GM20431 (cell line): ENCODE measurements around the gene PCDHGC4.

Experiments
- in situ Hi-C: fragments of 300-500 bp; cut with MseI, MboI; formaldehyde crosslinking; loops from one replicate; pipeline ENCODE4 v1.15.0; 2020; ENCODE audit warnings: low sequenced_read_pairs; ENCODE audit not compliant: unreplicated experiment

Gene PCDHGC4

GRCh38 chr5:141484641-141485311, at the start of gene PCDHGC4:
PCDHGC4 (plus strand) TSS chr5:141485030; CDS start chr5:141485174, 144 bp downstream.
- in situ Hi-C loops, result no loop called here

- in situ Hi-C loops, result no loop called here
Observed at GRCh38 chr5:141437221-141437620, 47.6 kb upstream of the PCDHGC4 start.

DNA sequence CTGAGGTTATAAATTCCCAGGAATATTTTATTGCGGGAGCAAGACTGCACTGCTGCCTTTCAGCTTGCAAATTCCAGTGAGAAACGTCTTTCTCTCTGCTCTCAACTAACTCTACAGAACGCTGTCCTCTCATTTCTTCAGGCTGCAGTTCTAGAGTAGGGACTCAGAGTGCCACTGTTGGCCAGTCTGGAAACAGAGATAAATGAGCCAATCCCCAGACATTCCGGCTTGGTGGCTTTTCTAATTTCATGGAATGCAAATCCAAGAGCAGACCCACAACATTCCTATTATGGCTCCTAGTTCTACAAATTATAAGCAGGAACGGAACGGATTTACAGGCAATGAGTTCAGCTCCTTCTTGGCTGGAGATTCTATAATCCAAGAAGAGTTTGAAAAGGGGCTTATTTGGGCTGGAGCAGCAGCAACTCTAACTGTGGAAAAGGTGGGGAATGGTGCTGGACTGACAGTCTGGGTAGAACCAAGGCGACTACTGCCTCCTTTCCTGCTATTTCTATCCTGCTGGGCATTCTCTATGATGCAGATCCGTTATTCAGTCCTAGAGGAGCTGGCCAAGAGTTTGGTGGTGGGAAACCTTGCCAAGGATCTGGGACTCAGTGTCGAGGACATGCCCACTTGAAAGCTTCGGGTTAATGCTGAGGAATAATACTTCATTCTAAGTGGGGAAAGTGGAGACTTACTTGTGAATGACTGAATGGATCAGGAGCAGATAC, 45.3 kb upstream of the PCDHGC4 start:
- in situ Hi-C loops, result no loop called here

- in situ Hi-C loops, result no loop called here
Observed at GRCh38 chr5:141440341-141440740, 44.5 kb upstream of the PCDHGC4 start.

- in situ Hi-C loops, result no loop called here
Observed at GRCh38 chr5:141441571-141442170, 43.2 kb upstream of the PCDHGC4 start.

GRCh38 chr5:141465351-141465750, 19.5 kb upstream of the PCDHGC4 start:
- in situ Hi-C loops, result no loop called here

DNA sequence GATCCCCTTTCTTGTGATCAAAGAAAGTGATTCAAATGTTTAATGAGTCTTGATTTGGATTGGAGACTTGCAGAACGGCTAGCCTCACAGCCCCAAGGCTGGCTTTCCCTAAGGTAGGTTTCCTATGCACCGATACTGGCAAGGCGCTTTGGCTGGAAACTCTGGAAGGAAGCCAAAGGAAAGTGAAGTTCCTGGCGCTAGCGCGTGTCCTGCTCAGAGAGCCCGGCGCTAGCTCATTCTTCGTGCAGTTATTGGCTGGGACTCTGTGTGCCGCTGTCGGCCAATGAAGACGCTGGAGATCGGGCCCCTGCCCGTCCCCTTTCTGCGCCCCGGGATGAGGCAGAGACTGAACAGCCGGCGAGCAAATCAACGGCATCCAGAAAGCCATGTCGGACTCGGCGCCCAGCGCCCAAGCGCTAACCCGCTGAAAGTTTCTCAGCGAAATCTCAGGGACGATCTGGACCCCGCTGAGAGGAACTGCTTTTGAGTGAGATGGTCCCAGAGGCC, 9.2 kb upstream of the PCDHGC4 start, which contains the start of gene PCDHGC3:
Gene PCDHGC3, plus strand, starts transcription at position 342 of the 507 bp plus-strand sequence. Its CDS starts 151 bp downstream, at position 493.
- in situ Hi-C loops, result no loop called here

GRCh38 chr5:141476132-141476911, 8.5 kb upstream of the PCDHGC4 start:
- in situ Hi-C loops, result no loop called here

DNA sequence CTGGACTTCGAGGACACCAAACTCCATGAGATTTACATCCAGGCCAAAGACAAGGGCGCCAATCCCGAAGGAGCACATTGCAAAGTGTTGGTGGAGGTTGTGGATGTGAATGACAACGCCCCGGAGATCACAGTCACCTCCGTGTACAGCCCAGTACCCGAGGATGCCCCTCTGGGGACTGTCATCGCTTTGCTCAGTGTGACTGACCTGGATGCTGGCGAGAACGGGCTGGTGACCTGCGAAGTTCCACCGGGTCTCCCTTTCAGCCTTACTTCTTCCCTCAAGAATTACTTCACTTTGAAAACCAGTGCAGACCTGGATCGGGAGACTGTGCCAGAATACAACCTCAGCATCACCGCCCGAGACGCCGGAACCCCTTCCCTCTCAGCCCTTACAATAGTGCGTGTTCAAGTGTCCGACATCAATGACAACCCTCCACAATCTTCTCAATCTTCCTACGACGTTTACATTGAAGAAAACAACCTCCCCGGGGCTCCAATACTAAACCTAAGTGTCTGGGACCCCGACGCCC, 7.7 kb upstream of the PCDHGC4 start:
- in situ Hi-C loops, result no loop called here

- in situ Hi-C loops, result no loop called here
Observed at GRCh38 chr5:141477815-141478214, 7.0 kb upstream of the PCDHGC4 start.

- in situ Hi-C loops, result no loop called here
Observed at GRCh38 chr5:141478321-141478945, 6.4 kb upstream of the PCDHGC4 start.

DNA sequence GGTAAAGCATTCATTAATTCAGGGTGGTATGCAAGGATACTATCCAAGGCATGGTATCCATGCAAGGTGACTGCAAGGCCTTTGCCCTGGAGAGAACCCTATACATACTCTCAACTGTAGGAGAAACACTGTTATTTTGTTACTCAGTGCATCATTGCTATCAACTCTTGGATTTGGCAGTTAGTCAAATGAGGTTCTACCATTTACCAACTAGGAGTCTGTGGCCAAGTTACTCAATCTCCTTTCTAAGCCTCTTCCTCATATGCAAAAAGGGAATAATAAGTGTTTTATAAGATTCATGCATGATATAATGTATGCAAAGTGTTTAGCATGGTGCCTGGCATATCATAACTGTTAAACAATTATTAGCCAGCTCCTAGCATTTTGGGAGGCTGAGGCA, 5.1 kb upstream of the PCDHGC4 start:
- in situ Hi-C loops, result no loop called here

GRCh38 chr5:141483902-141484301, 928 bp upstream of the PCDHGC4 start:
- in situ Hi-C loops, result no loop called here

DNA sequence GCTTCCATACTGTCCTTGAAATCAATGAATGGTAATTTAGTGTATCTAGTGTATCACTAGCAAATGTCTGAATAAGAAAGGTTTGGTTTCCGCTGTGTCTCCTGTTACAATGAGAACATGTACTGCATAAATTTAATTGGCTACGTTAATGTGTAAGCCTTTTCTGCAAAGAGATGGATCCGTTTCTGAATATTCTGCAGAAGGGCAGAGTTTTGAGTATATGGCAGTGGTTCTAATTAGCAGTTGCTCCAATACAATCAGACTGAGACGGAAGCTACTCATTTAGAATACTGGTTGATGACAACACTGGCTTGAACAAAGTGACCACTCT, 555 bp upstream of the PCDHGC4 start:
- in situ Hi-C loops, result no loop called here

DNA sequence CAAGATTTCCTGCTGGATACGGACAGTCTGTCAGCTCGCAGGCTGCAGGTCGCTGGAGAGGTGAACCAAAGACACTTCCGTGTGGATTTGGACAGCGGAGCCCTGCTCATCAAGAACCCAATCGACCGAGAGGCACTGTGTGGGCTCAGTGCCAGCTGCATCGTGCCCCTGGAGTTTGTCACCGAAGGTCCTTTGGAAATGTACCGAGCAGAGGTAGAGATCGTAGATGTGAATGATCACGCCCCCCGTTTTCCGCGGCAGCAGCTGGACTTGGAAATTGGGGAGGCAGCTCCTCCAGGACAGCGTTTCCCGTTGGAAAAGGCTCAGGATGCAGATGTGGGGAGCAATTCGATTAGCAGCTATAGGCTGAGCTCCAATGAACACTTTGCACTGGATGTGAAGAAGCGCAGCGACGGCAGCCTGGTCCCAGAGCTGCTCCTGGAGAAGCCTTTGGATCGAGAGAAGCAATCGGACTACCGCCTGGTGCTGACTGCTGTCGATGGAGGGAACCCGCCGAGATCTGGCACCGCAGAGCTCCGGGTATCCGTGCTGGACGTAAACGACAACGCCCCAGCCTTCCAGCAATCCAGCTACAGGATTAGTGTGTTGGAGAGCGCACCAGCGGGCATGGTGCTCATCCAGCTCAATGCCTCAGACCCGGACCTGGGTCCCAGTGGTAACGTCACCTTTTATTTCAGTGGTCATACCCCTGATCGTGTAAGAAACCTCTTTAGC, 658 bp downstream of the PCDHGC4 start:
- in situ Hi-C loops, result no loop called here

- in situ Hi-C loops, result no loop called here
Observed at GRCh38 chr5:141486091-141486490, 1.3 kb downstream of the PCDHGC4 start.

- in situ Hi-C loops, result no loop called here
Observed at GRCh38 chr5:141487131-141487530, 2.3 kb downstream of the PCDHGC4 start.

DNA sequence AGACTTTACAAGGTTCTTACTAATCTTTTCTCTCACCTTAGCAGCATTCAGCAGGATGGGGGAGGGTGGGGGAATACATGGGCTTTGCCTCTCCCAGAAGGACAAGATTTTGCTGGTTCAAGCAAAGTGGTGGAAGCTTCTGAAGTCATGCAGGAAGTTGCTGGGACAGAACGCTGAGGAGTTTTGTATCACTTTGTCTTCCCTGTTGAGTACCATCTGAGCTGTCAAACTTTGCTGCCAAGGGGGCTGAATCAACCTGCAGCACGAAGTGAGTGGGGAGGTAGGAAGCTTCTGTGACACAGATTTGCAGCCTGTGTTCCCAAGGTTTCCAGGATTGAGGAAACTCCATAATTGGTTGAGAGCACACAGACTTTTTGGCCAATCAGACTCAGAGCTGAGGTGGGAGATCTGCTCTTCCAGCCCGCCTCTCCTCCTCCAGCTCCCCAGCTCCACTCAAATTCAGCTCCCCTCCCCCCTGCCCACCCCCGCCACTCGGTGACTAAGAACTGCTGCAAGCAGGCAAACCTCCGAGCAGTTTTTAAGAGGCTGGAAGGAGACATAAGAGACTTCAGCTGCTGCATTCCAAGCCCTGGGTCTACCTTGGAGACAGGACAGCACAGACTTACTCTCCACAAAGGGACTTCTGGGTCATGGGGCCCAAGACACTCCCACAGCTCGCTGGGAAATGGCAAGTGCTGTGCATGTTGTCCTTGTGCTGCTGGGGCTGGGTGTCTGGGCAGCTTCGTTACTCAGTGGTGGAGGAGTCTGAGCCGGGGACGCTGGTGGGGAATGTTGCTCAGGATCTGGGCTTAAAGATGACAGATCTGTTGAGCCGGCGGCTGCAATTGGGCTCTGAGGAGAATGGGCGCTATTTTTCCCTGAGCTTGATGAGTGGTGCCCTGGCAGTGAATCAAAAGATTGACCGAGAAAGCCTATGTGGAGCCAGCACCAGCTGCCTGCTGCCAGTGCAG, 4.0 kb downstream of the PCDHGC4 start, which contains the start of gene PCDHGC5:
Gene PCDHGC5, plus strand, starts transcription at position 491 of the 971 bp plus-strand sequence. Its CDS starts 160 bp downstream, at position 651.
- in situ Hi-C loops, result no loop called here
